NCI-H1048 (cell line): Measurements from ENCODE around the gene KRTAP10-5.
"Not testable (repeated sequence)": the region's sequence is repeated elsewhere in the genome, so short reads cannot be mapped to it uniquely, and the experiment has no call there.

Source experiments
- DNase-seq: peaks from one replicate; lab custom pipeline; 2025; lab: John Stamatoyannopoulos, UW

The KRTAP10-5 gene

DNA sequence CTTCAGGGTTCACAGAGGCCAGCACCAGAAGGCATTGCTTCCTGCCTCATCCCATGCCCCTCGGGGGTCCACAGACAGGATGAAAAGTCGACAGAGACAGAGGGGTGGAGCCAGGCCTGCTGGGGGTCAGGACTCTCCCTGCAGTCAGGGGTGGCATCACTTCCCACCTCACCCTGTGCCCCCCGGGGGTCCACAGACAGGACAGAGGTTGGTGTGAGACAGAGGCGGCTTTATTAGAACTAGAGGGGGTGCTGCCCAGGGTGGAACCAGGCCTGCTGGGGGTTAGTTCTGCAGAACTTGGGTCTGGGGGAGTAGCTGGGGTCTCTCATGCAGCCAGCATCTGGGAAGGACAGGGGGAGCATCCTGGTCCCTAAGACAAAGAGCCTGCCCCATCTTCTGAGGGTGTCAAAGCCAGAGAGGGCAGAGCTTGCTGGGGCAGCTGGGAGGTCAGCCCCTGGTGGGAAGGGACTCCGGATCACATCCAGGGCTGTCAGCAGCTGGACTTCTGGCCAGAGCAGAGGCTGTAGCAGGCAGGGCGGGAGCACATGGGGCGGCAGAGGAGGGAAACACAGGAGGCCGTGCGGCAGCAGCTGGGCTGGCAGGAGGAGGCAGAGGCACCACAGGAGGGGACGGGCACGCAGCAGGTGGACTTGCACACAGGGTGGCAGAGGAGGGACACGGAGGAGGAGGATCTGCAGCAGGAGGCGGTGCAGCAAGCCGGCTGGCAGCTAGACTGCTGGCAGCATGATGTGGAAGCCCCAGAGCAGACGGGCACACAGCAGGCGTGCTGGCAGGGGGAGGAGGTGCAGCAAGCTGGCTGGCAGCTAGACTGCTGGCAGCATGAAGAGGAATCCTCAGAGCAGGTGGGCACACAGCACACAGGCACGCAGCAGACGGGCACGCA, 10.7 kb upstream of the KRTAP10-5 start:
- not testable (repeated sequence) for DNase-seq

GRCh38 chr21:44590311-44590721, 9.9 kb upstream of the KRTAP10-5 start:
- DNase-seq = no peak

GRCh38 chr21:44589586-44590305, 9.3 kb upstream of the KRTAP10-5 start:
- no peak for DNase-seq

GRCh38 chr21:44589094-44589493, 8.7 kb upstream of the KRTAP10-5 start:
- DNase-seq = no peak

DNA sequence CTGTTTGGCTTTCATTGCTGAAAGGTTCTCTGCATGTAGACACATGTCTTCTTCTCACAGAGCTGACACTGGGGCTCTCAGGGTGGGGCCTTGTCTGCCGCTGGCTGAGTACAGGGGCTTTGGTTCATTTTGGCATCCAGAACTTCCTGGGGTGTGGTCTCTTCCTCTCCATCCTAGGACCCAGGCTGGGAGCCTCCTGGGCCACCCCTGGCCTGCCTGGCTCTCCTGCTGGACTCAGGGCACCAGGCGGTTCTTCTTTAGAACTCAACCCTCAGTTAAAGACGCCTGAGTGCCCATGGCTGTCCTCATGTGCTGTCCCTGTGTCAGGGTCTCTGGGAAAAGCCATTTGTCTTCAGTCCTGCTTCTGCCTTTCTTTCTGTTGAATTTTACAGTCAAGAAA, 5.5 kb upstream of the KRTAP10-5 start:
- DNase-seq = no peak

- no peak for DNase-seq
Measured at GRCh38 chr21:44583800-44584147, 3.4 kb upstream of the KRTAP10-5 start.

GRCh38 chr21:44583089-44583799, 2.8 kb upstream of the KRTAP10-5 start:
- DNase-seq = no peak

DNA sequence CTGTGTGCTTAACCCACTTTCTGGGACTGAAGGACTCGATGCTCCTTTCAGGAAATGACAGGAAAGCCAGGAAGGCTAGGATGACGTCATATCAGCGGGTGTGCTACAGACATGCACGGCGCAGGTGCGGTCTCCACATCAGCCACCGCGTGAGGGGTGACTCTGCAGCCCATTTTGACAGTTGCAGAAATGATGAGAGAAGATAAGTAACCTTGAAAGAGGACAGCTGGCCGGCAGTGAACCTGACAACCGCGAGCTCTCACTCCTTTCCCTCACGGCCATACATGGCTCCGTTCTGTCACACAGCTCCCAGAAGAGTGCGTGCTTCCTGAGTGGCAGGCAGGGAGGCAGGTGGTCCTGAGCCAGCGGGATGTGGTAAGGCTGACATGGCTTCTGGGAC, 1.7 kb upstream of the KRTAP10-5 start:
- no peak for DNase-seq

GRCh38 chr21:44581158-44581557, 754 bp upstream of the KRTAP10-5 start:
- DNase-seq = no peak

GRCh38 chr21:44579833-44580144, 615 bp downstream of the KRTAP10-5 start:
- no peak for DNase-seq

DNA sequence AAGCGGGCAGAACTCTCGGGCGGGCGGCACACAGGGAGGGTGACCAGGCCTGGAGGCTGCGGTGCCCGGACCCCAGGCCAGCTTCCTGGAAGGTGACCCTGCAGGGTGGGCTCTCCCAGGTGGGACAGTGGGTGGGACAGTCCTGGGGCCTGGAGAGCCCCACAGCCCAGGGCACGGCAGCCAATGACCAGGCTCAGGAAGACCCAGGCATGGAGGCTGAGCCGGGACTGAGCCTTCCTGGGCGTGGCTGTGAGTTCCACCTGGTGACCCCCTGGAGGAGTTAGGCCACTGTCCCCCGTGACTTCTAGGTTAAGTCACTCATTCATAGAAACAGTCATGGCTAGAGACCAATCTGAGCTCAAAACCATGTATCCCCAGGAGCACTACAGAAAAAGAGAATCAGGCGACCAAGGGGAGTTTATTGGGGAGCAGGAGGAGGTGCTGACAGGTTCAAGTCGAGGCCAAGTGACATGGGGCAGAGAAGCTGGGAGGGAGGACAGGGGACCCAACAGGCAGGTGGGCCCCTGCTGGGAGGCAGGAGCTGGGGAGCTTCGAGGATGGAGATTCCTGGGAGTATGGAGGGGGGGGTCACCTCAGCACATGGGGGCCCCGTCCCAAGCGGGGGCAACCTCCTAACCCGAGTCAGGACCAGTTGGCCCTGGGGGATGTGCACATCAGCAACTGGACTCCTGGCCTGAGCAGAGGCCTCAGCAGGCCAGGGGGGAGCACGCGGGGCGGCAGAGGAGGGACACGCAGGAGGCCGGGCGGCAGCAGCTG, 1.2 kb downstream of the KRTAP10-5 start:
- no peak for DNase-seq

GRCh38 chr21:44578371-44579055, 1.9 kb downstream of the KRTAP10-5 start:
- no peak for DNase-seq

DNA sequence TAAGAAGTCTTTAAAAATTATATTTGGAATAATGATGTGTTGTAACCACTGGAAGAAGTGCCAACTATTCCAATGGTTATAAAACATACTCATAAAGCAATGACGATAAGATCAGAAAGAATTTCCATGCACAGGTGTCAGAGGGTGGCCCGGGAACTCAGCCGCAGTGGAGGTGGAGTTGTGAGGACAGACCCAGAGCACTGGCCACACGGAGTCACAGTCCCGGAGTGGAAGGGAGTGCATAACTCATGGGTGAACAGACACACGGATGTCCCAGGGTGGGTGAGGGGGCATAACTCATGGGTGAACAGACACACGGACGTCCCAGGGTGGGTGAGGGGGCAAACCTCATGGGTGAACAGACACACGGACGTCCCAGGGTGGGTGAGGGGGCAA, 4.4 kb downstream of the KRTAP10-5 start:
- DNase-seq = no peak

DNA sequence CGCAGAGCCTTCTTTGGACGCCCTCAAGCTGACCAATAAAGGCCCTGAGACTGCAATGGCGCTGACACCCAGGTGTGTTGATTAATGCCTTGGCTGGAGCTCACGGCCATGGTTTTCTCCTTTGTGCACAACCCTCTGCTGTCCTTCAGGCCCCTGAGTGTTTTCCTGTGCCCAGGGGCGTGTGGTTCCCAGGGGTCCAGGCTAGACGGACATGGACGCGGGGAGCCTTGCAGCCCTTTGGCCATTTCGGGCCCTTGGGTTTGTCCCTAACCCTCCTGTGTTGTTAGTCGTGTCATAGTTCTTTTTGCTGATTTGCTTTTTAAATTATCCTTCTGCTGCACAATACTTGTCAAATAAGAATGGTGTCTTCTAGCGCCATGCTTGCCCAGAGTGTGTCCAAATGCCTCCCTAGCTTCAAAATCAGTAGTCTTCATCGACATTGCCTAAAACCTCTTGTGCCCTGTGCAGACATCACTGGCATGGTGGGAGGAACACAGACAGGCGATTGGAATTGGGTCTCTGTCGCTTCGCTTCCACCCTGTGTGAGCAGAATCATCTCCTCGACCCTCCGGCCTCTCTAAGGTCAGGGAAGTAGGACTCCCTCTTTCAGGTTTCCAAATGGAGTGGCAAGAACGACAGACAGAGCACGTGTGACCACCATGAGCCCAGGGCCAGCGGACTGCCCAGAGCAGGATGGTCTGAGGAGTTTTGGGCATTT, 4.9 kb downstream of the KRTAP10-5 start:
- DNase-seq = no peak

DNA sequence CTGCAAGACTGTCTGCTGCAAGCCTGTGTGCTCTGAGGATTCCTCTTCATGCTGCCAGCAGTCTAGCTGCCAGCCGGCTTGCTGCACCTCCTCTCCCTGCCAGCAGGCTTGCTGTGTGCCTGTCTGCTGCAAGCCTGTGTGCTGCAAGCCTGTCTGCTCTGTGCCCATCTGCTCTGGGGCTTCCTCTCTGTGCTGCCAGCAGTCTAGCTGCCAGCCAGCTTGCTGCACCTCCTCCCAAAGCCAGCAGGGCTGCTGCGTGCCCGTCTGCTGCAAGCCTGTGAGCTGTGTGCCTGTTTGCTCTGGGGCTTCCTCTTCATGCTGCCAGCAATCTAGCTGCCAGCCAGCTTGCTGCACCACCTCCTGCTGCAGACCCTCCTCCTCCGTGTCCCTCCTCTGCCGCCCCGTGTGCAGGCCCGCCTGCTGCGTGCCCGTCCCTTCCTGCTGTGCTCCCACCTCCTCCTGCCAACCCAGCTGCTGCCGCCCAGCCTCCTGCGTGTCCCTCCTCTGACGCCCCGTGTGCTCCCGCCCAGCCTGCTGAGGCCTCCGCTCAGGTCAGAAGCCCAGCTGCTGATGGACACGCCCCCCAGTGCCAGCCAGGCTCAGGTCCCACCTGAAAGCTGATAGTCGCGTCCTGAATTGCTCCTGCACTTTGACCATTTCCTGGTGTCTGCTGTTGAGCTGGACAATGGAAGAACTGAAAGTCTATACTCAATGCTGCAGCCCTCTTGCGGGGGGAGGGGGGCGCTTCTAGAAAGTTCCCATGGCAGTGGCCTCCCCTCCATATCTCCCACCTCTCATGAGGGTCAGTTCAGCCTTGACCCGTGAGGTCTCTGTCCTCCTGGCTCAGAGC, 5.7 kb downstream of the KRTAP10-5 start:
- no peak for DNase-seq

GRCh38 chr21:44573630-44574456, 6.6 kb downstream of the KRTAP10-5 start, which contains the start of gene KRTAP10-4:
Gene KRTAP10-4 (plus strand): TSS chr21:44573729. CDS start chr21:44573759, 30 bp downstream.
- not testable (repeated sequence) for DNase-seq

DNA sequence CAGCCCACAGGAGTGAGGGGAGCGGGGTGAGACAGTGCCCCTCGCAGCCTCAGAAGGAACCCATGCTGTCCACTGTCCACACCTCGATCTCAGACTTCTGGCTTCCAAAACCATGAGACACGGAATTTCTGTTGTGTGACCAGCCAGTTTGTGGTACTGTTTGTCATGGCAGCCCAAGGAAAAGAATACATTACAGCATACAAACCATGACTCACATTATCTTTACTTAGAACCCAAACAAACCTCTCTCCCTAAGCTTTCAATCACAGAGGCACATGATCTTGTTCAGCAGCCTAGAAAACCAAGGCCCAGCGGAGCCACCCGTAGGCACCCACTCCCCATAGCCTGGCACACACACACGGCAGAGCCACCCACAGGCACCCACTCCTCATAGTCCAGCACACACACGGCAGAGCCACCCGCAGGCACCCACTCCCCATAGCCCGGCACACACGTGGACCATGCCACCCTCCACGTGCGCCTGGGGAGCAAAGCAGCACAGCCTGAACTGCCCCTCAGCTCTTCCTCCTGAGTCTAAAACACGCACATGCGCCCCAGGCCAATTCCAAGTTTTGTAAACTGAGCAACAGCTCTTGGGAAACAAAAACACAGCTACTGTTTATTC, 7.3 kb downstream of the KRTAP10-5 start:
- DNase-seq = no peak
